T-helper 1 cell treated with Interleukin-12 subunit alpha and Interleukin-12 subunit beta and Interleukin-4 antibody, amounts not matched to agents 30 ng/mL and 1 ng/mL, for 36 hours (primary cell): ENCODE data around the gene NMNAT3. TPM values are rescaled to one million over a fixed set of nuclear protein-coding genes. Genes with fewer than 3 reads are reported as not detected.

ENCODE experiments used
- intact Hi-C: fragments of 100-400 bp; cut with micrococcal nuclease; formaldehyde crosslinking; loops from one replicate; pipeline ENCODE4 v1.15.1; 2024
- total RNA-seq: library from RNA; stranded (reverse); gene quantifications from 2 replicates; pipeline ENCODE4 v1.2.3, GENCODE V29; 2022

The NMNAT3 gene
- total RNA-seq, 1 donor from 2014 or later: 1.8 TPM

- intact Hi-C loops: no loop called here
Observed at GRCh38 chr3:139548801-139549200, 129.0 kb downstream of the NMNAT3 start.

GRCh38 chr3:139547666-139548065, 130.1 kb downstream of the NMNAT3 start:
- intact Hi-C loops: no loop called here

GRCh38 chr3:139546772-139547171, 131.0 kb downstream of the NMNAT3 start:
- intact Hi-C loops: no loop called here

GRCh38 chr3:139541532-139542288, 136.1 kb downstream of the NMNAT3 start:
- intact Hi-C loops: no loop called here

- intact Hi-C loops: no loop called here
Observed at GRCh38 chr3:139540651-139541531, 136.9 kb downstream of the NMNAT3 start.

GRCh38 chr3:139538733-139539132, 139.0 kb downstream of the NMNAT3 start:
- intact Hi-C loops: no loop called here

GRCh38 chr3:139537795-139538621, 139.8 kb downstream of the NMNAT3 start:
- intact Hi-C loops: no loop called here

GRCh38 chr3:139537361-139537760, 140.4 kb downstream of the NMNAT3 start:
- intact Hi-C loops: no loop called here

GRCh38 chr3:139534992-139535879, 142.5 kb downstream of the NMNAT3 start:
- intact Hi-C loops: no loop called here

- intact Hi-C loops: no loop called here
Observed at GRCh38 chr3:139534455-139534812, 143.3 kb downstream of the NMNAT3 start.

GRCh38 chr3:139533781-139534454, 143.9 kb downstream of the NMNAT3 start:
- intact Hi-C loops: no loop called here

- intact Hi-C loops: no loop called here
Observed at GRCh38 chr3:139532976-139533375, 144.8 kb downstream of the NMNAT3 start.

GRCh38 chr3:139530717-139531116, 147.1 kb downstream of the NMNAT3 start:
- intact Hi-C loops: no loop called here

GRCh38 chr3:139529662-139530061, 148.1 kb downstream of the NMNAT3 start:
- intact Hi-C loops: no loop called here

- intact Hi-C loops: no loop called here
Observed at GRCh38 chr3:139528924-139529323, 148.8 kb downstream of the NMNAT3 start.

GRCh38 chr3:139528281-139528680, 149.5 kb downstream of the NMNAT3 start:
- intact Hi-C loops: no loop called here

GRCh38 chr3:139527265-139527664, 150.5 kb downstream of the NMNAT3 start:
- intact Hi-C loops: no loop called here

- intact Hi-C loops: no loop called here
Observed at GRCh38 chr3:139526146-139526545, 151.6 kb downstream of the NMNAT3 start.

- intact Hi-C loops: no loop called here
Observed at GRCh38 chr3:139524841-139525636, 152.7 kb downstream of the NMNAT3 start.
